ENCODE measurements around the gene NOP10.

GRCh38 chr15:34341381-34342212, 1.3 kb downstream of the NOP10 start:
- TF ChIP-seq CTCF (IDR thresholded peaks at IDR 0.05 in 4 of 5, conservative IDR thresholded peaks at IDR 0.05 in 1 of 5), result no peak
- no peak for TF ChIP-seq POLR2A (IDR thresholded peaks at IDR 0.05)

All from gastrocnemius medialis (tissue), 4 donors.